ENCODE data around the gene ZNF385B. TPM values are rescaled to one million over a fixed set of nuclear protein-coding genes. Genes with fewer than 3 reads are reported as not detected.

ZNF385B gene
- total and polyA plus RNA-seq, 10 of the 15 experiments (the other 5 are each of a cell fraction or from before 2014, with no cell fraction given), result not detected

GRCh38 chr2:179521944-179522343 lies 339.5 kb downstream of the ZNF385B start:
- ATAC-seq, result no peak
- H3K9ac ChIP-seq (ENCODE audit: control insufficient read depth, insufficient read depth, low read length), result no peak overlapping the region
- POLR2A ChIA-PET, result no interaction called here
- H4K20me1 ChIP-seq (ENCODE audit: control insufficient read depth, insufficient read depth), result no peaks in the 10 kb centered on the region
- BruUV-seq (replicated peaks), result no TSS peak
- RAD21 ChIA-PET (ENCODE audit: unreplicated experiment), result no interaction called here
- H2AFZ ChIP-seq (ENCODE audit: control insufficient read depth, low read depth, low read length), result no peak overlapping the region
- no peak overlapping the region for H3K4me2 ChIP-seq (ENCODE audit: control insufficient read depth, insufficient read depth)
- SMC1A ChIA-PET (ENCODE audit: uncharacterized antibody, unreplicated experiment), result interaction anchor here (1.2 kb wide), 1 partner anchor 9 kb away, joined by 4 read pairs; no protein-coding TSS in a partner anchor
- H3K27ac ChIP-seq (ENCODE audit: control insufficient read depth, insufficient read depth), result no peak overlapping the region
- in situ Hi-C loops (cut with MboI) (no loop called here), intact Hi-C loops (cut with micrococcal nuclease; ENCODE audit: unreplicated experiment) (no loop called here)
- H3K4me3 ChIP-seq, result no peak overlapping the region
- CTCF ChIA-PET, result no interaction called here
- no peaks in the 10 kb centered on the region for H3K79me2 ChIP-seq (ENCODE audit: control insufficient read depth, insufficient read depth, low read length)
- WGBS (ENCODE audit: insufficient coverage, insufficient replicate concordance, low lambda C conversion rate, missing lambda C conversion rate), result 0% methylated on average over 1 of the region's 1 CpG
- no peak for FAIRE-seq
- DNase-seq (ENCODE audit: low read depth, low spot score), result no peak
- no peaks in the 10 kb centered on the region for H3K9me3 ChIP-seq (replicated peaks; ENCODE audit: control insufficient read depth, insufficient read depth, low read length)
- H3K36me3 ChIP-seq (ENCODE audit: control insufficient read depth in 2 of 2, insufficient read depth in 2 of 2, low read length in 1 of 2), result no peaks in the 10 kb centered on the region
- no peaks in the 10 kb centered on the region for H3K4me1 ChIP-seq (ENCODE audit: control insufficient read depth, insufficient read depth, low read length)
- H3K27me3 ChIP-seq (replicated peaks in 1 of 2; ENCODE audit: control insufficient read depth in 2 of 2, insufficient read depth in 2 of 2, low read length in 1 of 2), result no peaks in the 10 kb centered on the region; a peak in 1 of 4 replicates
- TF ChIP-seq FOS (IDR thresholded peaks at IDR 0.05; ENCODE audit: borderline replicate concordance, extremely low read depth, insufficient read length), result no peak
- TF ChIP-seq SKIL (IDR thresholded peaks at IDR 0.05; ENCODE audit: low read depth, poor library complexity, severe bottlenecking), result no peak
- TF ChIP-seq HDAC2 (IDR thresholded peaks at IDR 0.05), result no peak
- TF ChIP-seq ZNF592 (IDR thresholded peaks at IDR 0.05), result no peak
- TF ChIP-seq PRDM15 (CRISPR knock-in tag; IDR thresholded peaks at IDR 0.05), result no peak
- TF ChIP-seq NKRF (conservative IDR thresholded peaks at IDR 0.05), result no peak
- TF ChIP-seq HSF1 (IDR thresholded peaks at IDR 0.05; ENCODE audit: low read depth, low read length), result no peak
